K562 (cell line): ENCODE results near the gene SPTA1. TPM values are rescaled to one million over a fixed set of nuclear protein-coding genes. Genes with fewer than 3 reads are reported as not detected.

ENCODE experiments used
- BRCA1 ChIP-seq, 2 experiments: fragments of 450-650 bp in 1 of 2; sonication (generic) in 1 of 2; formaldehyde crosslinking in 1 of 2; IDR thresholded peaks; 2 replicates each; pipeline versions ENCODE4 v1.5.0 to v1.6.1; 2017 to 2020; ENCODE audit warnings: mild to moderate bottlenecking in 1 of 2, missing genetic modification reagents in 1 of 2
- CEBPG ChIP-seq, 3 experiments: fragments of 200-800 bp in 1 of 3; sonication (Bioruptor generic) in 1 of 3; sonication (generic) in 1 of 3; formaldehyde crosslinking in 1 of 3; IDR thresholded peaks in 2 of 3; conservative IDR thresholded peaks in 1 of 3; 2 replicates each; pipeline versions ENCODE4 v1.6.1 to v1.8.0; 2016 to 2022; ENCODE audit warnings: missing compliant biosample characterization in 2 of 3, missing genetic modification characterization in 2 of 3, mild to moderate bottlenecking in 1 of 3, missing genetic modification reagents in 1 of 3
- CREBBP ChIP-seq: IDR thresholded peaks from one replicate; pipeline ENCODE4 v1.6.1; 2012; ENCODE audit warnings: low read depth, mild to moderate bottlenecking, control low read depth, inconsistent platforms, low read length
- GABPB2 ChIP-seq: fragments of 250-450 bp; sonication (Bioruptor Pico); conservative IDR thresholded peaks from 2 replicates; pipeline ENCODE4 v1.5.1; 2021; ENCODE audit warnings: mild to moderate bottlenecking
- HEY1 ChIP-seq: fragments of 250-450 bp; sonication (Bioruptor Pico); IDR thresholded peaks from 2 replicates; pipeline ENCODE4 v1.5.0; 2020; ENCODE audit warnings: mild to moderate bottlenecking, moderate library complexity, borderline replicate concordance
- MTA3 ChIP-seq: fragments of 450-650 bp; formaldehyde crosslinking; IDR thresholded peaks from 2 replicates; pipeline ENCODE4 v1.6.1; 2017; ENCODE audit warnings: mild to moderate bottlenecking, borderline replicate concordance
- NCOA2 ChIP-seq, 2 experiments: fragments of 450-650 bp; IDR thresholded peaks; 2 replicates each; pipeline ENCODE4 v1.6.1; 2018; ENCODE audit warnings: mild to moderate bottlenecking in 2 of 2, moderate library complexity in 1 of 2; ENCODE audit not compliant: partially characterized antibody in 2 of 2
- PML ChIP-seq: IDR thresholded peaks from 2 replicates; pipeline ENCODE4 v1.6.1; 2012; ENCODE audit warnings: low read length, inconsistent platforms
- POLR2AphosphoS5 ChIP-seq: IDR thresholded peaks from 2 replicates; pipeline ENCODE4 v1.6.1; 2011; ENCODE audit warnings: mild to moderate bottlenecking, low read depth, low read length, moderate library complexity; ENCODE audit not compliant: control insufficient read depth, insufficient read depth
- RAD51 ChIP-seq: fragments of 450-650 bp; IDR thresholded peaks from 2 replicates; pipeline ENCODE4 v1.7.1; 2016; ENCODE audit warnings: low read depth, mild to moderate bottlenecking, borderline replicate concordance
- SP1 ChIP-seq: sonication (generic); formaldehyde crosslinking; IDR thresholded peaks from 2 replicates; pipeline ENCODE4 v1.8.1; 2022; ENCODE audit warnings: mild to moderate bottlenecking, missing genetic modification reagents
- STAT5B ChIP-seq: fragments of 250-450 bp; sonication (Bioruptor Pico); IDR thresholded peaks from 2 replicates; pipeline ENCODE4 v1.8.0; 2021; ENCODE audit warnings: mild to moderate bottlenecking, inconsistent platforms
- ZBTB17 ChIP-seq: fragments of 450-650 bp; formaldehyde crosslinking; IDR thresholded peaks from 2 replicates; pipeline ENCODE4 v1.4.0; 2020; ENCODE audit warnings: mild to moderate bottlenecking
- ZSCAN32 ChIP-seq: fragments of 450-650 bp; formaldehyde crosslinking; IDR thresholded peaks from 2 replicates; pipeline ENCODE4 v1.4.0; 2020; ENCODE audit warnings: mild to moderate bottlenecking, moderate library complexity
- polyA plus RNA-seq, 8 experiments: library from polyadenylated mRNA; depleted of rRNA in 4 of 8; stranded (reverse) in 5 of 8; unstranded in 3 of 8; fragments of >200 nt; fragmentation: Nextera tagmentation in 2 of 8; fragmentation: Illumina TruSeq in 1 of 8; extraction: Ambion mirVana in 2 of 8; extraction: Trizol in 1 of 8; gene quantifications; 2 replicates each; pipeline versions ENCODE4 v1.2.1 to v1.2.3, GENCODE V29; 2011 to 2014; ENCODE audit warnings: inconsistent platforms in 1 of 8, missing spikeins in 1 of 8
- total RNA-seq, 7 experiments: library from RNA; depleted of rRNA in 6 of 7; stranded (reverse); fragments of >200 nt in 6 of 7; fragmentation: Illumina TruSeq in 2 of 7; extraction: Trizol in 2 of 7; gene quantifications; 2 replicates each; pipeline versions ENCODE4 v1.2.1 to v1.2.3, GENCODE V29; 2011 to 2021; ENCODE audit warnings: low replicate concordance in 1 of 7
- TF ChIP-seq, protein P1 (sequence below): fragments of 250-450 bp; sonication (Bioruptor Pico); IDR thresholded peaks from 2 replicates; pipeline ENCODE4 v1.9.0; 2021; ENCODE audit warnings: mild to moderate bottlenecking, inconsistent platforms
- TF ChIP-seq, protein P2 (sequence below), 2 experiments: fragments of 450-650 bp; formaldehyde crosslinking in 1 of 2; IDR thresholded peaks; 2 replicates each; pipeline versions ENCODE4 v1.4.0 to v1.6.1; 2014 to 2020; ENCODE audit warnings: mild to moderate bottlenecking in 2 of 2, borderline replicate concordance in 1 of 2, low read depth in 1 of 2

The SPTA1 gene
- total and polyA plus RNA-seq, 9 of the 15 experiments (the other 6 are each of a cell fraction or from before 2014, with no cell fraction given) = 11.0 to 62.1 (median 45.9) TPM

DNA sequence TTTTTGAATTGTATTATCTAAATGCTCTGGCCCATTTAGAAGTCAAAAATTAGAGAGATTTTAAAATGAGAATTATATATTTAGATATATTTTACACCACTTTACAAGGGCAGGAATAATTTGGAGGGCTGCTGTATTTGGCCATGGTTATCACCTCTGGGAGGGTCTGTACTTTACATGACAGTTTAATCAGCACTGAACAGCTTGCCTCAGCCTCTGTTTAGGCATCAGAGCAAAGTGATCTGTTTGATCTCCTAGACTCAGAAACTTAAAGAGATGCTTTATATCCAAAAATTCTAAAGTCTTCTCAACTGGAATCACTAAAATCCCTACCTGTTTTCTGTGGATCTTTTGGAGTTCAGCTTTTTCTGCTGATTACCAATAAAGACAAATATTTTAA, 5.4 kb upstream of the SPTA1 start (continued):
- TF ChIP-seq CREBBP (no peak), NCOA2 (IDR thresholded peaks at IDR 0.05; ENCODE audit: partially characterized antibody in 2 of 2) (no peak), BRCA1 (IDR thresholded peaks at IDR 0.05) (no peak), BRCA1 (CRISPR knock-in tag; IDR thresholded peaks at IDR 0.05) (no peak), HEY1 (CRISPR knock-in tag) (no peak), RAD51 (no peak), SP1 (CRISPR knock-in tag) (no peak), PML (no peak), MTA3 (no peak), ZSCAN32 (CRISPR knock-in tag) (no peak), ZBTB17 (no peak), GABPB2 (no peak), CEBPG (CRISPR knock-in tag; IDR thresholded peaks at IDR 0.05) (no peak), CEBPG (tag; conservative IDR thresholded peaks at IDR 0.05 in 1 of 2, IDR thresholded peaks at IDR 0.05 in 1 of 2) (no peak), POLR2AphosphoS5 (peak; percentile 73; the same call in 1 of the 2 replicates), STAT5B (CRISPR knock-in tag) (no peak)
- TF ChIP-seq, protein P1, sequence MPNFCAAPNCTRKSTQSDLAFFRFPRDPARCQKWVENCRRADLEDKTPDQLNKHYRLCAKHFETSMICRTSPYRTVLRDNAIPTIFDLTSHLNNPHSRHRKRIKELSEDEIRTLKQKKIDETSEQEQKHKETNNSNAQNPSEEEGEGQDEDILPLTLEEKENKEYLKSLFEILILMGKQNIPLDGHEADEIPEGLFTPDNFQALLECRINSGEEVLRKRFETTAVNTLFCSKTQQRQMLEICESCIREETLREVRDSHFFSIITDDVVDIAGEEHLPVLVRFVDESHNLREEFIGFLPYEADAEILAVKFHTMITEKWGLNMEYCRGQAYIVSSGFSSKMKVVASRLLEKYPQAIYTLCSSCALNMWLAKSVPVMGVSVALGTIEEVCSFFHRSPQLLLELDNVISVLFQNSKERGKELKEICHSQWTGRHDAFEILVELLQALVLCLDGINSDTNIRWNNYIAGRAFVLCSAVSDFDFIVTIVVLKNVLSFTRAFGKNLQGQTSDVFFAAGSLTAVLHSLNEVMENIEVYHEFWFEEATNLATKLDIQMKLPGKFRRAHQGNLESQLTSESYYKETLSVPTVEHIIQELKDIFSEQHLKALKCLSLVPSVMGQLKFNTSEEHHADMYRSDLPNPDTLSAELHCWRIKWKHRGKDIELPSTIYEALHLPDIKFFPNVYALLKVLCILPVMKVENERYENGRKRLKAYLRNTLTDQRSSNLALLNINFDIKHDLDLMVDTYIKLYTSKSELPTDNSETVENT (CRISPR knock-in tag) = no peak
- TF ChIP-seq, protein P2, sequence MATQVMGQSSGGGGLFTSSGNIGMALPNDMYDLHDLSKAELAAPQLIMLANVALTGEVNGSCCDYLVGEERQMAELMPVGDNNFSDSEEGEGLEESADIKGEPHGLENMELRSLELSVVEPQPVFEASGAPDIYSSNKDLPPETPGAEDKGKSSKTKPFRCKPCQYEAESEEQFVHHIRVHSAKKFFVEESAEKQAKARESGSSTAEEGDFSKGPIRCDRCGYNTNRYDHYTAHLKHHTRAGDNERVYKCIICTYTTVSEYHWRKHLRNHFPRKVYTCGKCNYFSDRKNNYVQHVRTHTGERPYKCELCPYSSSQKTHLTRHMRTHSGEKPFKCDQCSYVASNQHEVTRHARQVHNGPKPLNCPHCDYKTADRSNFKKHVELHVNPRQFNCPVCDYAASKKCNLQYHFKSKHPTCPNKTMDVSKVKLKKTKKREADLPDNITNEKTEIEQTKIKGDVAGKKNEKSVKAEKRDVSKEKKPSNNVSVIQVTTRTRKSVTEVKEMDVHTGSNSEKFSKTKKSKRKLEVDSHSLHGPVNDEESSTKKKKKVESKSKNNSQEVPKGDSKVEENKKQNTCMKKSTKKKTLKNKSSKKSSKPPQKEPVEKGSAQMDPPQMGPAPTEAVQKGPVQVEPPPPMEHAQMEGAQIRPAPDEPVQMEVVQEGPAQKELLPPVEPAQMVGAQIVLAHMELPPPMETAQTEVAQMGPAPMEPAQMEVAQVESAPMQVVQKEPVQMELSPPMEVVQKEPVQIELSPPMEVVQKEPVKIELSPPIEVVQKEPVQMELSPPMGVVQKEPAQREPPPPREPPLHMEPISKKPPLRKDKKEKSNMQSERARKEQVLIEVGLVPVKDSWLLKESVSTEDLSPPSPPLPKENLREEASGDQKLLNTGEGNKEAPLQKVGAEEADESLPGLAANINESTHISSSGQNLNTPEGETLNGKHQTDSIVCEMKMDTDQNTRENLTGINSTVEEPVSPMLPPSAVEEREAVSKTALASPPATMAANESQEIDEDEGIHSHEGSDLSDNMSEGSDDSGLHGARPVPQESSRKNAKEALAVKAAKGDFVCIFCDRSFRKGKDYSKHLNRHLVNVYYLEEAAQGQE (IDR thresholded peaks at IDR 0.05; ENCODE audit: borderline replicate concordance) = no peak
- TF ChIP-seq, protein P2 (CRISPR knock-in tag; IDR thresholded peaks at IDR 0.05; ENCODE audit: low read depth) = no peak
